Measurements from ENCODE around the gene FAAP20.

FAAP20 gene

DNA sequence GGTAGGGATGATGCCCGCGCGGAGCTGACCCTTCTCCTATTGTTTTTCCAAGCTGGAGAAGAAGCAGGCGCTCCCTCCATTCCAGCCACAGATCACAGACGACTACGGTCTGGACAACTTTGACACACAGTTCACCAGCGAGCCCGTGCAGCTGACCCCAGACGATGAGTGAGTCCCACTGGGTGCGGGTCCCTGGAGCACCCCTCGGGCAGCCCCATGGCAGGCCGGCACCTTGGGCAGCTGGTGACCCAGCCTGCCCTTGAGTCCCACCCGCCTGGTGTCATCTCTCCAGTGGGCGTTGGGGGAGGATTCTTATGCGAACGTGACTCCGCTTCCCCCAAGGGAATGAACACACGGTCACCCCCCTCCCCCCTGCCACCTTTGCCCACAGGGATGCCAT, 10.0 kb downstream of the FAAP20 start:
- no peak overlapping the region for H3K27ac ChIP-seq
- TF ChIP-seq ZFX (IDR thresholded peaks at IDR 0.05): no peak

DNA sequence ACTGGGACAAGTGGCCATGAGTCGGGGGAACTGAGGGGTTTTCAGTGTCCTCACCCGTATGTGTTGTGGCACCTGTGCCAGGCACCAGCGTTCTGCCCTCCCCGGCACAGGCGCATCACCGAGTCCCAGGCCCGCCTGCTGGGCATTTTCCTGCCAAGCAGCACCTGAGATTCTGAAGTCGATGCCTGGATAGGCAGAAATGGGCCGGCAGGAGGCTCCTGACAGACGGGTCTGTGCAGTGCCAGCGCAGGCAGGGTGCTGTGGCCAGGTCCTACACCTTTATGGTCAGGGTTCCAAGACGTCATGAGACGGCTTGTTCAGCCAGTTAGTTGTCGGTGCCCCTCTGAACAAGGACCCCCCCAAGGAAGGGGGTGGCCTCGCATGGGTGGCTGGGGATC, 10.6 kb downstream of the FAAP20 start:
- no peak for TF ChIP-seq CTCF (conservative IDR thresholded peaks at IDR 0.05)
- no peak for TF ChIP-seq ZFX (IDR thresholded peaks at IDR 0.05)
- no peak overlapping the region for H3K27ac ChIP-seq

DNA sequence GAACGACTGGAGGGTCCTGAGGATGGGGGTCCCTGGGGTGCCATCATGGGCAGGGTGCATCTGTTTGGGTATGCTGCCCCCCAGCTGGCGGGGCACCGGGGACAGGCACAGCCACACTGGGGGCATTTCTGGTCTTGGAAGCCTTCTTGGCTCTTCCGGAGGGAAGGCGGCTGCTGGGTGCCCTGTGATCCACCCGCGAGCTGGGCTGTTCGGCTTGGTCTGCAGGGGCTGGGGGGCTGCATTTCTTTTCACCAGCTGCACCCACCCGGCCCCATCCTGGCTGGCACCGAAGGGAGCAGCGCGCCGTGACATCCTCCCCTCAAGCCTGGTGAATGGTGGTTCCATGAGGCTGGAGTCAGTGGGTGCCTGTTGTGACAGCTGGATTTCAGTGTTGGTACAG, 12.2 kb downstream of the FAAP20 start:
- TF ChIP-seq ZFX (IDR thresholded peaks at IDR 0.05) (no peak), CTCF (conservative IDR thresholded peaks at IDR 0.05) (no peak)
- no peak overlapping the region for H3K27ac ChIP-seq

GRCh38 chr1:2181752-2182151, 12.8 kb downstream of the FAAP20 start:
- no peak overlapping the region for H3K27ac ChIP-seq
- no peak for TF ChIP-seq CTCF (conservative IDR thresholded peaks at IDR 0.05)
- no peak for TF ChIP-seq ZFX (IDR thresholded peaks at IDR 0.05)

DNA sequence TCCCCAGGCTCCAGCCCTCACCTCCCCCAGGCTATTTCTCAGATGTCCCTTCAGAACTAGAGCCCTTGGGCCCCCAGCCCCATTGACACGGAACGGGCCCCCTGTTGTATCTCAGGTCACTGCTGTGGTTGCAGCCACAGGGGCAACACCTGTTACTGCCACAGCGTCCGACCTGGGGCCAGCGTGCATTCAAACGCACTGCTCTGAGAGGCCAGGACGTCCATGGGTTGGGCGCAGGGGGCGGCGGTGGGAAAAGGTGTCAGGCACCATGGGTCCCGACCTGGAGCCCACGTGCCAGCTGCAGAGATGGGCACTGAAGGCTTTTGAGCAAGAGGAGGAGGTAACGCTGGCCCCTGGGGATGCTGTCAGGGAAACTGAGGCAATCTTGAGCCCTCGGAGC, 13.3 kb downstream of the FAAP20 start:
- TF ChIP-seq ZFX (IDR thresholded peaks at IDR 0.05) (no peak), CTCF (conservative IDR thresholded peaks at IDR 0.05) (no peak)
- H3K27ac ChIP-seq: no peak overlapping the region

DNA sequence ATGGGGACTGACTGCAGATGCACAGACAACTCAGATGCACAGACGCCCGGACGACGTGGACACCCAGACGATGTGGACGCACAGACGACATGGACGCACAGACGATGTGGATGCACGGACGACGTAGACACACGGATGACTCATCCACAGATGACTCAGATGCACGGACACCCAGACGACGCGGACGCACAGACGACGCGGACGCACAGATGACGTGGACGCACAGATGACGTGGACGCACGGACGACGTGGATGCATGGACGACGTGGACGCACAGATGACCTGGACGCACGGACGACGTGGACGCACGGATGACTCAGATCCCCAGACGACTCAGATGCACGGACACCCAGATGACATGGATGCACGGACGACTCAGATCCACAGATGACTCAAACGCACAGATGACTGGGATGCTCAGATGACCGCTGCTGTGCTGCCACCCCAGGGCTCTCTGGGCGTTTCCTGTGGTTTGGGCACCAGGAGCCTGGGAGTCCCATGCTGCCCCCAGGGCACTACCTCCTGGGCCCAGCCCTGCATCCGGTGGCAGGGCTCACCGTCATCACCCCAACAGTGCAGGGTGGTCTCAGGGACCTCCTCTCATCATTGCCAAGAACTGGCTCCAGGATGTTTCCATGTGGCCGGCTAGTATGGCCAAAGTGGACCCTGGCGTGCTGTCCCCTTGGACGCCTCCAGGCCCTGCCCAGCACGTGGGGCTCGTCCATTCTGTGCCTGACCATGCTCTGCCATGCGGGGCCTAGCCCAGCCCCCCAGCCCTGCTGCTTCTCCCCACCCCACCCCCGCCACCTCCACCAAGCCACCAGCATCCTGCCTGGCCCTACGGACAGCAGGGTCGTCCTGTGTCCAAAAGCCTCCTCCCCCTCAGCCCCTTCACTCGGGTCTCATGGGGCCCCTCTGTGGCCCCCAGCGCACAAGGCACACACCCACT, 14.0 kb downstream of the FAAP20 start:
- H3K27ac ChIP-seq: no peak overlapping the region
- no peak for TF ChIP-seq ZFX (IDR thresholded peaks at IDR 0.05)
- TF ChIP-seq CTCF (conservative IDR thresholded peaks at IDR 0.05): no peak

GRCh38 chr1:2179283-2180013, 15.1 kb downstream of the FAAP20 start:
- no peak overlapping the region for H3K27ac ChIP-seq
- TF ChIP-seq CTCF (conservative IDR thresholded peaks at IDR 0.05) (no peak), ZFX (IDR thresholded peaks at IDR 0.05) (no peak)
